ENCODE data around the gene KRTAP4-11. TPM values are rescaled to one million over a fixed set of nuclear protein-coding genes. Genes with fewer than 3 reads are reported as not detected.
"Not testable (repeated sequence)": the region's sequence is repeated elsewhere in the genome, so short reads cannot be mapped to it uniquely, and the experiment has no call there.

The KRTAP4-11 gene
- not detected for total RNA-seq

DNA sequence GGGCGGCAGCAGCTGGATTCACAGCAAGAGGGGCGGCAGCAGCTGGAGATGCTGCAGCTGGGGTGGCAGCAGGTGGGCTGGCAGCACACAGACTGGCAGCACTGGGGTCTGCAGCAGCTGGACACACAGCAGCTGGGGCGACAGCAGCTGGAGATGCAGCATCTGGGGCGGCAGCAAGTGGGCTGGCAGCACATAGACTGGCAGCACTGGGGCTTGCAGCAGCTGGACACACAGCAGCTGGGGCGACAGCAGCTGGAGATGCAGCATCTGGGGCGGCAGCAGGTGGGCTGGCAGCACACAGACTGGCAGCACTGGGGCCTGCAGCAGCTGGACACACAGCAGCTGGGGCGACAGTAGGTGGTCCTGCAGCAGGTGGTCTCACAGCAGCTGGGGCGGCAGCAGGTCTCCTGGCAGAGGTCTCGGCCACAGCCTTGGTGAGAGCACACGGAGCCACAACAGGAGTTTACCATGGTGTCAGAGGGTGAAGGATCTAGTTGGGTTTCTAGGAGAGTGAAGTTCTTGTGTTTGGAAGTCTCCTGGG, at the start of gene KRTAP4-11:
TSS of gene KRTAP4-11 (minus strand) at position 528 of the 541 bp plus-strand sequence. CDS start at position 470, 58 bp downstream.
- not testable (repeated sequence) for ATAC-seq (ENCODE audit: low FRiP score); DNase-seq (ENCODE audit: low spot score)

DNA sequence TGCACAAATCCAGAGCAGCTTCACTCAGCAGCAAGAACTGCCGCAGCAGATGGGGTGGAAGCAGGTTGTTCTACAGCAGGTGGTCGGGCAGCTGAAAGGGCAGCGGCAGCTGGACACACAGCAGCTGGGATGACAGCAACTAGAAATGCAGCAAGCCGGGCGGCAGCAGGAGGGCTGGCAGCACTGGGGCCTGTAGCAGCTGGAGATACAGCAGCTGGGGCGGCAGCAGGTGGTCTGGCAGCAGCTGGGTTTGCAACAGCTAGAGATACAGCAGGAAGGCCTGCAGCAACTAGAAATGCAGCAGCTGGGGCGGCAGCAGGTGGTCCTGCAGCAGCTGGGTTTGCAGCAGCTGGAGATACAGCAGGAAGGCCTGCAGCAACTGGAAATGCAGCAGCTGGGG, 49.4 kb upstream of the KRTAP4-11 start:
- no peak for ATAC-seq (ENCODE audit: low FRiP score)
- TF ChIP-seq, protein P1, sequence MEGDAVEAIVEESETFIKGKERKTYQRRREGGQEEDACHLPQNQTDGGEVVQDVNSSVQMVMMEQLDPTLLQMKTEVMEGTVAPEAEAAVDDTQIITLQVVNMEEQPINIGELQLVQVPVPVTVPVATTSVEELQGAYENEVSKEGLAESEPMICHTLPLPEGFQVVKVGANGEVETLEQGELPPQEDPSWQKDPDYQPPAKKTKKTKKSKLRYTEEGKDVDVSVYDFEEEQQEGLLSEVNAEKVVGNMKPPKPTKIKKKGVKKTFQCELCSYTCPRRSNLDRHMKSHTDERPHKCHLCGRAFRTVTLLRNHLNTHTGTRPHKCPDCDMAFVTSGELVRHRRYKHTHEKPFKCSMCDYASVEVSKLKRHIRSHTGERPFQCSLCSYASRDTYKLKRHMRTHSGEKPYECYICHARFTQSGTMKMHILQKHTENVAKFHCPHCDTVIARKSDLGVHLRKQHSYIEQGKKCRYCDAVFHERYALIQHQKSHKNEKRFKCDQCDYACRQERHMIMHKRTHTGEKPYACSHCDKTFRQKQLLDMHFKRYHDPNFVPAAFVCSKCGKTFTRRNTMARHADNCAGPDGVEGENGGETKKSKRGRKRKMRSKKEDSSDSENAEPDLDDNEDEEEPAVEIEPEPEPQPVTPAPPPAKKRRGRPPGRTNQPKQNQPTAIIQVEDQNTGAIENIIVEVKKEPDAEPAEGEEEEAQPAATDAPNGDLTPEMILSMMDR (IDR thresholded peaks at IDR 0.05): no peak
- DNase-seq (ENCODE audit: low spot score): no peak

DNA sequence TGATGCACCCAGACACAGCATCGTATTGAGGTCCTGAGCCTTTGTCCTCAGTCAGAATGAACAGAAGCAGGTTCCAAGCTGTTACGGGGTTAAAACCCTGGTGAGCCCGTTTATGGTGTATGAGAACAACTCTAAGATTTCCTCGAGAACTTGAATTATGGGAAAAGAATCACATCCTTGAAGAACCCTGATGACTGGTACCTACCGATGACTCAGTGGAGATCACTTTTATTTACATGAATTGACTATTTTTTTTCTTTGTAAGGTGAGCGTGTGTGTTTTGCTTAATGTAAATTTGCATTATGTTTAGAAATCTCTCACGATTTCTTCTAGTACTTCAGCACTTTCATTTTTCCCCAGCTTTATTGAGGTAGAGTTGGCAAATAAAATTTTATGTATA, 45.7 kb upstream of the KRTAP4-11 start:
- ATAC-seq (ENCODE audit: low FRiP score) (no peak), DNase-seq (ENCODE audit: low spot score) (no peak)
- TF ChIP-seq, protein P1 (IDR thresholded peaks at IDR 0.05): no peak

DNA sequence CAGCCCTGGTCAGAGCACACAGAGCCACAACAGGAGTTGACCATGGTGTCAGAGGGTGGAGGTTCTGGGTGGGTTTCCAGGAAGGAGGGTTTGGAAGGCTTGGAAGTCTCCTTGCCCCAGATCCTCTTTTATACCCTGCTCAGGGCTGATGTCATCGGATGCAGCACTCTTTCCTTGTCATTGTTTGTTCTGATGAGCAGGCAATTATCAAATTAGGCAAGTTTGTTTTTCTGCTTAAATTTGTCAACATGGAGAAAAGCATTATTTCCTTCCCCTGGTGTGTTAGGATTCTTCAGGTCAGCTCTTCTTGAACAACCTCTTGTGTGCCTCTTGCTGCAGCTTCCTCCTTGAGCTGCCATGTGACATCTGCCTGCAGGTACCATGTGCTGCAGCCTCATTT, 42.5 kb upstream of the KRTAP4-11 start, which contains the start of gene KRTAP4-4:
TSS of gene KRTAP4-4 (minus strand) at position 101 of the 400 bp plus-strand sequence. CDS start at position 44, 57 bp downstream.
- ATAC-seq (ENCODE audit: low FRiP score) (no peak), DNase-seq (ENCODE audit: low spot score) (no peak)
- TF ChIP-seq, protein P1 (IDR thresholded peaks at IDR 0.05): no peak

DNA sequence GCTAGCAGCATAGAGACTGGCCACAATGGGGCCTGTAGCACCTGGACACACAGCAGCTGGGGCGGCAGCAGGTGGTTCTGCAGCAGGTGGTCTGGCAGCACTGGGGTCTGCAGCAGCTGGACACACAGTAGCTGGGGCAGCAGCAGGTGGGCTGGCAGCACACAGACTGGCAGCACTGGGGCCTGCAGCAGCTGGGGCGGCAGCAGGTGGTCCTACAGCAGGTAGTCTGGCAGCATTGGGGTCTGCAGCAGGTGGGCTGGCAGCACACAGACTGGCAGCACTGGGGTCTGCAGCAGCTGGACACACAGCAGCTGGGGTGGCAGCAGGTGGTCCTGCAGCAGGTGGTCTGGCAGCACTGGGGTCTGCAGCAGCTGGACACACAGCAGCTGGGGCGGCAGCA, 42.0 kb upstream of the KRTAP4-11 start:
- DNase-seq (ENCODE audit: low spot score); ATAC-seq (ENCODE audit: low FRiP score): not testable (repeated sequence)

DNA sequence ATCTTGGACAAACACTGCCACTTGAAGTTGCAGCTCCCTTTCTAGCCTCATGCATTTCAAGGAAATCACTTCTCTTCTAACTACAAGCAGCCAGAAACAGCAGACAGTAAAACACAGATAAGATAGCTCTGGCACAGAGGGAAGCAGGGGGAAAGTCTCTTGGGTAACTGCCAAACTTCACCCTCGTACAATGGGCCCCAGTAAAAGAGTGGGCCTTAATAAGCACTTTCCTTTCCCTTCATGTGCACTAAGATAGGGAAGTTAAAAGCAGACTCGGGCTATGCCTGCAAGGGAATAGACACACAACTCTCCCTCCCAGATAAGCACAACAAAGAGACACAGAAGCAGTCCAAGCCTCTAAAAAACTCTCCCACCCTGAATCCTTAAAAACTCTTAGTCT, 35.7 kb upstream of the KRTAP4-11 start:
- ATAC-seq (ENCODE audit: low FRiP score) (no peak), DNase-seq (ENCODE audit: low spot score) (no peak)
- TF ChIP-seq, protein P1 (IDR thresholded peaks at IDR 0.05): no peak

DNA sequence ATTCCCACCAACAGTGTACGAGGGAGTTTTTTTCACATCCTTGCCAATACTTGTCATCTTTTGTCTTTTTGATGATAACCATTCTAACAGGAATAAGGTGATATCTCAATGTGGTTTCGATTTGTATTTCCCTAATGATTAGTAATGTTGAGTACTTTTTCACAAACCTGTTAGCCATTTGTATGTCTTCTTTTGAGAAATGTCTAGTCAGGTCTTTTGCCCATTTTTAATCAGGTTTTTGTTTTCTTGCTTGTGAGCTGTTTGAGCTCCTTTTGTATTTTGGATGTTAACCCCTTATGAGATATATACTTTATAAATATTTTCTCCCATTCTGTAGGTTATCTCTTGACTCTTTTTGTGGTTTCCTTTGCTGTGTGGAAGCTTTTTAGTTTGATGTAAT, 33.4 kb upstream of the KRTAP4-11 start:
- ATAC-seq (ENCODE audit: low FRiP score) (no peak), DNase-seq (ENCODE audit: low spot score) (no peak)
- TF ChIP-seq, protein P1 (IDR thresholded peaks at IDR 0.05): no peak

DNA sequence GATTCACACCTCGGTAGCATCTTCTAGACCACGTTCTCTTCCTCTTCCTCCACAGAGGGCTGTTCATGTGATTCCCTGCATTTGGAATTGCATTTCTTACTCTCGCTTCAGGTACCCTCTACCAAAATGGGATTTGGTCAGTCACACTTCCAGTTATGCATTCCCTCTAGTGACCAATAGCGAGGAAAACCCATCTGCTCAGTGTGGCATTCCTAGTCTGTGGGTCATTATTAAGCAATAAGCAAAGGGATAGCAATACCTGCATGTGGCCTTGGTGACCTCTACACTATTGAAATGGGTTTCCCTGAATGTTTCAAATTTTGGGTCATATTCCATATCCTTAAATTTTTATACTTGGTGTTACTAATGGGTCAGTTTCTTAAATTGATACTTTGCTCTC, 31.9 kb upstream of the KRTAP4-11 start:
- ATAC-seq (ENCODE audit: low FRiP score) (no peak), DNase-seq (ENCODE audit: low spot score) (no peak)
- TF ChIP-seq, protein P1 (IDR thresholded peaks at IDR 0.05): no peak
